ENCODE results near the gene MAP2K5. TPM values are rescaled to one million over a fixed set of nuclear protein-coding genes. Genes with fewer than 3 reads are reported as not detected.

MAP2K5 gene
- total RNA-seq, 2 experiments from 2014 or later = 22.2 to 27.9 TPM

DNA sequence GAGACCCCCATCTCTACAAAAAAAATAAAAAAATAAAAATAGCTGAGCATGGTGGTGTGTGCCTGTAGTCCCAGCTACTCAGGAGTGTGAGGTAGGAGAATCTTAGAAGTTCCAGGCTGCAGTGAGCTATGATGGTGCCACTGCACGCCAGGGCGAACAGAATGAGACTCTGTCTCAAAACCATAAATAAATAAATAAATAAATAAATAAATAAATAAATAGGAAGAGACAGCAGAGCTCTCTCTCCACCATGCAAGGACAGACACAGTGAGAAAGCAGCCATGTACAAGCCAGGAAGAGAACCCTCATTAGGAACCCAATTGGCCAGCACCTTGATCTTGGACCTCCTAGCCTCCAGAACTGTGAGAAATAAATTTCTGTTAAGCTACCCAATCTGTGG lies 26.9 kb upstream of the MAP2K5 start:
- no peak for DNase-seq
- Mint-ChIP-seq H3K9me3 (no peaks in the 10 kb centered on the region), H3K27me3 (no peaks in the 10 kb centered on the region), H3K4me3 (no peak overlapping the region), H3K4me1 (ENCODE audit: low read depth) (no peaks in the 10 kb centered on the region), H3K27ac (no peak overlapping the region), H3K36me3 (ENCODE audit: low read depth) (peaks cover 29% of the 10 kb centered on the region)
- CTCF ChIA-PET = interaction anchor here (1.4 kb wide), 1 partner anchor 59 kb away, joined by 3 read pairs; no protein-coding TSS in a partner anchor
- no peak overlapping the region for H3K4me3 ChIP-seq (ENCODE audit: low read length)
- H3K27ac ChIP-seq (ENCODE audit: low read depth in 1 of 2, low read length in 2 of 2) = no peak overlapping the region
- no peaks in the 10 kb centered on the region for H3K27me3 ChIP-seq (ENCODE audit: control insufficient read depth in 1 of 2, insufficient read depth in 2 of 2, low read length in 2 of 2)
- TF ChIP-seq, protein P1, sequence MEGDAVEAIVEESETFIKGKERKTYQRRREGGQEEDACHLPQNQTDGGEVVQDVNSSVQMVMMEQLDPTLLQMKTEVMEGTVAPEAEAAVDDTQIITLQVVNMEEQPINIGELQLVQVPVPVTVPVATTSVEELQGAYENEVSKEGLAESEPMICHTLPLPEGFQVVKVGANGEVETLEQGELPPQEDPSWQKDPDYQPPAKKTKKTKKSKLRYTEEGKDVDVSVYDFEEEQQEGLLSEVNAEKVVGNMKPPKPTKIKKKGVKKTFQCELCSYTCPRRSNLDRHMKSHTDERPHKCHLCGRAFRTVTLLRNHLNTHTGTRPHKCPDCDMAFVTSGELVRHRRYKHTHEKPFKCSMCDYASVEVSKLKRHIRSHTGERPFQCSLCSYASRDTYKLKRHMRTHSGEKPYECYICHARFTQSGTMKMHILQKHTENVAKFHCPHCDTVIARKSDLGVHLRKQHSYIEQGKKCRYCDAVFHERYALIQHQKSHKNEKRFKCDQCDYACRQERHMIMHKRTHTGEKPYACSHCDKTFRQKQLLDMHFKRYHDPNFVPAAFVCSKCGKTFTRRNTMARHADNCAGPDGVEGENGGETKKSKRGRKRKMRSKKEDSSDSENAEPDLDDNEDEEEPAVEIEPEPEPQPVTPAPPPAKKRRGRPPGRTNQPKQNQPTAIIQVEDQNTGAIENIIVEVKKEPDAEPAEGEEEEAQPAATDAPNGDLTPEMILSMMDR (IDR thresholded peaks at IDR 0.05) = no peak
- intact Hi-C loops (cut with DNase I, micrococcal nuclease) = no loop called here
- H3K4me1 ChIP-seq (ENCODE audit: insufficient read depth, low read length) = peaks cover 8% of the 10 kb centered on the region
- peaks cover 3% of the 10 kb centered on the region for H3K36me3 ChIP-seq (ENCODE audit: insufficient read depth, low read length)
- POLR2A ChIA-PET = no interaction called here
- H3K9me3 ChIP-seq (ENCODE audit: control insufficient read depth in 1 of 2, insufficient read depth in 1 of 2, low read length in 2 of 2) = no peaks in the 10 kb centered on the region
- no peak for ATAC-seq (ENCODE audit: poor library complexity)

DNA sequence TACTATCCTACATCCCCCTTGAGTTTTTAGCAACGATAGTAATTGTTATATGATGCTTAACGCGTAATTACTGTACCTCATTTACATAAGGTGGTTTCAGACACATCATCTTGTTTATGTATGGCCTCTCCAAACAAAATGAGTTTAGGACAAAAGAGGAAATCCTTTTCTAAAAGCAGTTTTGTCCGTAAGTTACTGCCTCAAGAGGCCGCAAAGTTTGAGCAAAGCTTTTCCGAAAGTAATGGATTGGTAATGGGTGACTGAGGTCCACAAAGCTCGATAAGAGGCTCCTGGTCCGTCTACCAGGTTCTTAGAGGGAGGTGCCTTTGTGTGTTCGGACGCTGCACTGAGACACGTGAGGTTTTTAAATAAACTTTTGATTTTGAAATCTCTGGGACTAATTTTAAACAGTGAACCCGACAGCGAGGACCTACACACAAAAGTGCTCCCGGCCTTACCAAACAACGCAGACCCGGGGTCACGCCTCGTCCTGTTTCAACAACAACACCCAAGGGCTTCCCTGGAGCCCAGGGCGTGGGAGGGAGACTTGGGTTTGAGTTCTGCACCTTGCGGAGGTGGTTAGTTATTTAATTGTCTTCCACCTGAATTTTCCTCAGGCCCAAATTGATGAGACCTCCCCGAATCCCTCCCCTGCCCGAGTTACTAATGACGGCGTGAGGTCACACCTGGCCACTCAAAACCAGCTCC lies 22.0 kb upstream of the MAP2K5 start:
- H3K9me3 Mint-ChIP-seq = no peaks in the 10 kb centered on the region
- H3K4me1 ChIP-seq (ENCODE audit: insufficient read depth, low read length) = peaks cover 13% of the 10 kb centered on the region
- no peak for DNase-seq

DNA sequence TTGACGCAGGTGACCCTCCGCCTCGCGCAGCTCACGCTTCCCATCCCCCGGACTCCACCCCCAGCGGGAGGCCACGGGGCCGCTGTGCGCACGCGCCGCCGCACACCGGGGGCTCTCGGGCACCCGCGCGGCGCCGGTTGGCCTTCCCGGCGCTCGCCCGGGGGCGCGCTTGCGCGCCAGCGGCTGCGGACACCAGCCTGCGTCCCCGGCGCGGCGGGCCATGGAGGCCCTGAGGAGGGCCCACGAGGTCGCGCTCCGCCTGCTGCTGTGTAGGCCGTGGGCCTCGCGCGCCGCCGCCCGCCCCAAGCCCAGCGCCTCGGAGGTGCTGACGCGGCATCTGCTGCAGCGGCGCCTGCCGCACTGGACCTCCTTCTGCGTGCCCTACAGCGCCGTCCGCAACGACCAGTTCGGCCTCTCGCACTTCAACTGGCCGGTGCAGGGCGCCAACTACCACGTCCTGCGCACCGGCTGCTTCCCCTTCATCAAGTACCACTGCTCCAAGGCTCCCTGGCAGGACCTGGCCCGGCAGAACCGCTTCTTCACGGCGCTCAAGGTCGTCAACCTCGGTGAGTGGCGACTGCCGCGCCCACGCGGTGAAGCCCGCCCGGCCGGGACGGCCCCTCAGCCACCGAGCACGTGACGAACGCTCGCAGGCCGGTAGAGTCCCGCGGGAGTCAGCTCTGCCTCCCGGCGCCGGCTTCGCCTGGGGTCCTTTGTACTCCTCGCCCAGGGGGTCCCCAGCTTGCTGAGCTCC lies 21.3 kb upstream of the MAP2K5 start, which contains the start of gene C15orf61:
C15orf61 (plus strand) TSS at position 103 of the 754 bp plus-strand sequence; CDS start at position 221, 118 bp downstream.
- no peaks in the 10 kb centered on the region for H3K9me3 Mint-ChIP-seq
- Histone ChIP-seq H3K4me1 (ENCODE audit: insufficient read depth, low read length) (peaks cover 13% of the 10 kb centered on the region), H3K27me3 (ENCODE audit: control insufficient read depth in 1 of 2, insufficient read depth in 2 of 2, low read length in 2 of 2) (no peaks in the 10 kb centered on the region), H3K9me3 (ENCODE audit: control insufficient read depth in 1 of 2, insufficient read depth in 1 of 2, low read length in 2 of 2) (no peaks in the 10 kb centered on the region), H3K27ac (ENCODE audit: low read depth in 1 of 2, low read length in 2 of 2) (peak within 1 kb of the TSS; percentile 80 to 84), H3K36me3 (ENCODE audit: insufficient read depth, low read length) (no peaks in the 10 kb centered on the region), H3K4me3 (ENCODE audit: low read length) (peak within 1 kb of the TSS; percentile 78)
- peak within 1 kb of the TSS; percentile 91 for H3K27ac Mint-ChIP-seq
- CTCF ChIA-PET = interaction anchor here (1.6 kb wide), 1 partner anchor 21 kb away, joined by 5 read pairs; the partner anchor contains the start of gene MAP2K5
- H3K4me3 Mint-ChIP-seq = peak within 1 kb of the TSS; percentile 95
- H3K27me3 Mint-ChIP-seq = no peaks in the 10 kb centered on the region
- H3K4me1 Mint-ChIP-seq (ENCODE audit: low read depth) = peaks cover 30% of the 10 kb centered on the region
- intact Hi-C loops (cut with DNase I, micrococcal nuclease) = loop anchor here (1.0 to 10.0 kb wide), 6 partner anchors 21 to 756 kb away; partner anchors contain the start of genes MAP2K5 (in 2 of the 2), CLN6 (in 1 of the 2), FEM1B (in 1 of the 2) and PIAS1 (in 1 of the 2)
- peak; percentile 70 to 95 (median 82) for DNase-seq
- ATAC-seq (ENCODE audit: poor library complexity) = peak; percentile 80
- POLR2A ChIA-PET = interaction anchor here (0.6 to 2.4 kb wide), 17 partner anchors 12 to 534 kb away, joined by 3 to 72 read pairs (median 3); partner anchors contain the start of genes MAP2K5, PIAS1 and RNU6-1
- TF ChIP-seq, protein P1 (IDR thresholded peaks at IDR 0.05) = no peak
- peaks cover 12% of the 10 kb centered on the region for H3K36me3 Mint-ChIP-seq (ENCODE audit: low read depth)

More for the DNA sequence above, 22.0 kb upstream of the MAP2K5 start:
- Histone ChIP-seq H3K27ac (ENCODE audit: low read depth in 1 of 2, low read length in 2 of 2) (peak overlapping the region; percentile 69 to 83), H3K9me3 (ENCODE audit: control insufficient read depth in 1 of 2, insufficient read depth in 1 of 2, low read length in 2 of 2) (no peaks in the 10 kb centered on the region), H3K4me3 (ENCODE audit: low read length) (peak overlapping the region; percentile 78), H3K36me3 (ENCODE audit: insufficient read depth, low read length) (no peaks in the 10 kb centered on the region), H3K27me3 (ENCODE audit: control insufficient read depth in 1 of 2, insufficient read depth in 2 of 2, low read length in 2 of 2) (no peaks in the 10 kb centered on the region)
- Mint-ChIP-seq H3K36me3 (ENCODE audit: low read depth) (peaks cover 7% of the 10 kb centered on the region), H3K4me3 (peak overlapping the region; percentile 92), H3K27me3 (no peaks in the 10 kb centered on the region), H3K4me1 (ENCODE audit: low read depth) (peaks cover 30% of the 10 kb centered on the region), H3K27ac (peak overlapping the region; percentile 91)
- POLR2A ChIA-PET = interaction anchor here (0.6 to 2.4 kb wide), 10 partner anchors 12 to 533 kb away, joined by 3 to 72 read pairs (median 3); partner anchors contain the start of genes MAP2K5, PIAS1 and RNU6-1
- TF ChIP-seq, protein P1 (IDR thresholded peaks at IDR 0.05) = no peak
- intact Hi-C loops (cut with DNase I, micrococcal nuclease) = loop anchor here (1.0 to 10.0 kb wide), 6 partner anchors 22 to 757 kb away; partner anchors contain the start of genes MAP2K5 (in 2 of the 2), CLN6 (in 1 of the 2), FEM1B (in 1 of the 2) and PIAS1 (in 1 of the 2)
- CTCF ChIA-PET = no interaction called here
- ATAC-seq (ENCODE audit: poor library complexity) = no peak

Measured in CD4-positive, alpha-beta T cell (primary cell).